Stomach (tissue), 19 donors: ENCODE data around the gene KCNJ3. TPM values are rescaled to one million over a fixed set of nuclear protein-coding genes. Genes with fewer than 3 reads are reported as not detected.

Experiments used
- DNase-seq, 2 donors: peaks; one replicate each; pipeline versions ENCODE4 v3.0.0 to v3.0.0-alpha.2; 2013 to 2019
- H3K27ac ChIP-seq, 5 donors: fragments of 200-600 bp in 4 of 5; sonication (generic) in 4 of 5; one replicate each; pipeline ENCODE4 v1.5.1; 2013 to 2019; ENCODE audit warnings: mild to moderate bottlenecking in 1 of 5, moderate library complexity in 1 of 5
- H3K27me3 ChIP-seq, 3 donors: fragments of 200-600 bp; sonication (generic); one replicate each; pipeline ENCODE4 v1.5.1; 2017 to 2019; ENCODE audit warnings: mixed run types in 1 of 3
- H3K36me3 ChIP-seq, 4 donors: fragments of 200-600 bp; sonication (generic); 1 replicate in 3 of 4; 2 replicates in 1 of 4; pipeline ENCODE4 v1.5.1; 2016 to 2019
- H3K4me1 ChIP-seq, 4 donors: fragments of 200-600 bp; sonication (generic); one replicate each; pipeline ENCODE4 v1.5.1; 2016 to 2019
- H3K4me3 ChIP-seq, 4 donors: fragments of 200-600 bp; sonication (generic) in 3 of 4; one replicate each; pipeline ENCODE4 v1.5.1; 2016 to 2019; ENCODE audit warnings: mild to moderate bottlenecking in 1 of 4
- H3K9me3 ChIP-seq, 4 donors: fragments of 200-600 bp; sonication (generic); one replicate each; pipeline ENCODE4 v1.5.1; 2016 to 2019
- CTCF ChIP-seq, 7 experiments: fragments of 450-650 bp in 4 of 7; fragments of 200-600 bp in 3 of 7; sonication (generic) in 3 of 7; IDR thresholded peaks; one replicate each; pipeline ENCODE4 v1.5.1; 2016 to 2019; ENCODE audit warnings: antibody characterized with exemption in 7 of 7, control low read depth in 2 of 7, mild to moderate bottlenecking in 1 of 7
- EP300 ChIP-seq: sonication (generic); formaldehyde crosslinking; IDR thresholded peaks from one replicate; pipeline ENCODE4 v1.6.1; 2017; ENCODE audit warnings: antibody characterized with exemption
- POLR2A ChIP-seq, 4 donors: fragments of 450-650 bp; IDR thresholded peaks; one replicate each; pipeline ENCODE4 v1.6.1; 2016; ENCODE audit warnings: antibody characterized with exemption in 4 of 4, control low read depth in 2 of 4, mild to moderate bottlenecking in 1 of 4, moderate library complexity in 1 of 4
- POLR2AphosphoS5 ChIP-seq, 3 donors: sonication (generic); formaldehyde crosslinking; IDR thresholded peaks; one replicate each; pipeline ENCODE4 v1.6.1; 2016; ENCODE audit warnings: antibody characterized with exemption in 3 of 3
- WGBS, 5 donors: extraction: QIAGEN DNeasy Blood & Tissue Kit in 3 of 5; methylation state at CpG; one replicate each; pipeline versions ENCODE4 v1.1.5 to v1.1.7; 2013 to 2018; 5-methylcytosine and 5-hydroxymethylcytosine counted together
- intact Hi-C: fragments of 100-400 bp; cut with DNase I; formaldehyde crosslinking; loops from one replicate; pipeline ENCODE4 v1.15.1; 2023; ENCODE audit warnings: low total_unique reads
- long read RNA-seq, 10 donors: transcript quantifications; one replicate each; lab custom pipeline, GENCODE V29; 2026
- polyA plus RNA-seq, 3 donors: library from polyadenylated mRNA; stranded (reverse); fragments of 200-250 nt; gene quantifications; one replicate each; pipeline ENCODE4 v1.2.3, GENCODE V29; 2013
- total RNA-seq, 5 donors: library from RNA; depleted of rRNA; stranded (reverse); fragments of >200 nt; gene quantifications; one replicate each; pipeline versions ENCODE4 v1.1.0 to v1.2.3, GENCODE V29; 2014 to 2016
- donor health status: healthy with polysubstance abuse.
- donor health status: Bipolar disorder and iron deficiency.
- donor health status: healthy.

Gene KCNJ3
- total RNA-seq (1 to 10 TPM in 1 of 5 donors, not detected in 4; 2.8 TPM), polyA plus RNA-seq (under 1 TPM in 2 of 3 donors, not detected in 1; 0.25 to 0.35 TPM)
- long read RNA-seq, donor 1: 0 reads
- long read RNA-seq, donor 2, full-length matches to known transcripts: 1 of 1 reads
- long read RNA-seq, donor 2, partial matches to known transcripts: 0 of 1 reads
- long read RNA-seq, donor 2, other reads (novel, unspliced or antisense): 0 of 1 reads
- long read RNA-seq, donor 3, full-length matches to known transcripts: 1 of 1 reads
- long read RNA-seq, donor 3, partial matches to known transcripts: 0 of 1 reads
- long read RNA-seq, donor 3, other reads (novel, unspliced or antisense): 0 of 1 reads
- long read RNA-seq, donor 4: 0 reads
- long read RNA-seq, donor 5, full-length matches to known transcripts: 3 of 3 reads
- long read RNA-seq, donor 5, partial matches to known transcripts: 0 of 3 reads
- long read RNA-seq, donor 5, other reads (novel, unspliced or antisense): 0 of 3 reads
- long read RNA-seq, donor 6: 0 reads
- long read RNA-seq, donor 7, full-length matches to known transcripts: 2 of 2 reads
- long read RNA-seq, donor 7, partial matches to known transcripts: 0 of 2 reads
- long read RNA-seq, donor 7, other reads (novel, unspliced or antisense): 0 of 2 reads
- long read RNA-seq, donor 8, full-length matches to known transcripts: 1 of 1 reads
- long read RNA-seq, donor 8, partial matches to known transcripts: 0 of 1 reads
- long read RNA-seq, donor 8, other reads (novel, unspliced or antisense): 0 of 1 reads
- long read RNA-seq, donor 9, full-length matches to known transcripts: 3 of 3 reads
- long read RNA-seq, donor 9, partial matches to known transcripts: 0 of 3 reads
- long read RNA-seq, donor 9, other reads (novel, unspliced or antisense): 0 of 3 reads
- long read RNA-seq, donor 10: 0 reads

GRCh38 chr2:154698296-154698720 is at the start of gene KCNJ3:
Gene KCNJ3, plus strand, starts transcription at chr2:154698695. Its CDS starts 81 bp downstream, at chr2:154698776.
- intact Hi-C loops: no loop called here
- TF ChIP-seq EP300 (no peak), CTCF (IDR thresholded peaks at IDR 0.05) (no peak), POLR2AphosphoS5 (IDR thresholded peaks at IDR 0.05) (no peak), POLR2A (IDR thresholded peaks at IDR 0.05) (no peak)
- Histone ChIP-seq H3K27ac (peak within 1 kb of the TSS in 1 of 5 donors; percentile 31), H3K36me3 (no peaks in the 10 kb centered on the region), H3K4me1 (peaks cover 9 to 31% (median 28%) of the 10 kb centered on the region in 4 donors), H3K4me3 (peak within 1 kb of the TSS; percentile 48 to 71 (median 49)), H3K27me3 (peaks cover 0 to 32% (median 25%) of the 10 kb centered on the region in 3 donors), H3K9me3 (no peaks in the 10 kb centered on the region)
- WGBS, 5 donors: 0 to 2% (median 1%) methylated on average over 9 to 16 of the region's 16 CpGs
- peak in 1 of 2 donors; percentile 31 for DNase-seq

- H3K4me1 ChIP-seq: no peaks in the 10 kb centered on the region
Observed at GRCh38 chr2:154655499-154655898, 43.0 kb upstream of the KCNJ3 start.

GRCh38 chr2:154658854-154659253 is 39.6 kb upstream of the KCNJ3 start:
- Histone ChIP-seq H3K9me3 (no peaks in the 10 kb centered on the region), H3K36me3 (no peaks in the 10 kb centered on the region), H3K27ac (no peak overlapping the region), H3K4me3 (no peak overlapping the region), H3K4me1 (no peaks in the 10 kb centered on the region), H3K27me3 (no peaks in the 10 kb centered on the region)
- DNase-seq: no peak
- TF ChIP-seq EP300 (no peak), POLR2A (IDR thresholded peaks at IDR 0.05) (no peak), CTCF (IDR thresholded peaks at IDR 0.05) (no peak)
- WGBS, 5 donors: 93 to 100% (median 94%) methylated on average over 1 of the region's 1 CpG
- intact Hi-C loops: no loop called here

More at GRCh38 chr2:154655499-154655898, 43.0 kb upstream of the KCNJ3 start:
- TF ChIP-seq POLR2AphosphoS5 (IDR thresholded peaks at IDR 0.05): no peak
- no peak for TF ChIP-seq EP300
- no peak for TF ChIP-seq CTCF (IDR thresholded peaks at IDR 0.05)
- TF ChIP-seq POLR2A (IDR thresholded peaks at IDR 0.05): no peak
- no peaks in the 10 kb centered on the region for H3K27me3 ChIP-seq
- H3K36me3 ChIP-seq: no peaks in the 10 kb centered on the region
- intact Hi-C loops: no loop called here
- H3K27ac ChIP-seq: no peak overlapping the region
- no peak for DNase-seq
- H3K9me3 ChIP-seq: no peaks in the 10 kb centered on the region
- no peak overlapping the region for H3K4me3 ChIP-seq

GRCh38 chr2:154664248-154664647 is 34.2 kb upstream of the KCNJ3 start:
- Histone ChIP-seq H3K36me3 (no peaks in the 10 kb centered on the region), H3K4me3 (no peak overlapping the region), H3K27me3 (no peaks in the 10 kb centered on the region), H3K9me3 (no peaks in the 10 kb centered on the region), H3K4me1 (no peaks in the 10 kb centered on the region), H3K27ac (no peak overlapping the region)
- TF ChIP-seq POLR2AphosphoS5 (IDR thresholded peaks at IDR 0.05): no peak
- DNase-seq: no peak
- intact Hi-C loops: no loop called here
